ENCODE data around the gene CEP72. TPM values are rescaled to one million over a fixed set of nuclear protein-coding genes. Genes with fewer than 3 reads are reported as not detected.
"Not testable (repeated sequence)": the region's sequence is repeated elsewhere in the genome, so short reads cannot be mapped to it uniquely, and the experiment has no call there.

CEP72 gene
- total RNA-seq, 1 donor from 2014 or later = 32.4 TPM

- no peak overlapping the region for H3K27ac Mint-ChIP-seq
- no peaks in the 10 kb centered on the region for H3K4me1 Mint-ChIP-seq (ENCODE audit: low read depth)
- H3K27me3 Mint-ChIP-seq (ENCODE audit: insufficient read depth) = peaks cover 47% of the 10 kb centered on the region
- DNase-seq (ENCODE audit: low spot score) = no peak
- H3K36me3 Mint-ChIP-seq (ENCODE audit: low read depth) = no peaks in the 10 kb centered on the region
- intact Hi-C loops (cut with micrococcal nuclease) = no loop called here
- H3K9me3 Mint-ChIP-seq = peaks cover 6% of the 10 kb centered on the region
- no peak overlapping the region for H3K4me3 Mint-ChIP-seq
Measured at GRCh38 chr5:592158-592557, 20.0 kb upstream of the CEP72 start.

DNA sequence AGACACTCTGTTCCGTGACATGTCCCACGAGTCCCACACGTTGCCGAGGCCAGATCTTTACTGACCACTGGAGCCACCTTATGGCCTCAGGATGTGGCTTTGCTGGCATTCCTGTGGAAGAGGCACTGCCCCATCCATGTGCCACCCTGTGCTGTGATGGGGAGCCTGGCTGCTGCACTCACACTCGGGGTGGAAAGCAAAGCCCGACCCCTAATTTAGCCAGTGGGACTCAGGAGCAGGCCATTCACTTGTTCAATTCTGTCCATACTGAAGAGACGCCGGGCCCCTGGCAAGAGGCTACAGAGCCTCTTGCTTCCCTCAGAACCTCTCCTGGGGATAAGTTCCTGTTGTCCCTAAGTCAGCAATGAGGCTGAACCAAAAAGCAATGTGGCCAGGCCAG lies 18.6 kb upstream of the CEP72 start:
- no peak overlapping the region for H3K4me3 Mint-ChIP-seq
- intact Hi-C loops (cut with micrococcal nuclease) = no loop called here
- H3K4me1 Mint-ChIP-seq (ENCODE audit: low read depth) = peaks cover 4% of the 10 kb centered on the region
- peaks cover 53% of the 10 kb centered on the region for H3K27me3 Mint-ChIP-seq (ENCODE audit: insufficient read depth)
- no peaks in the 10 kb centered on the region for H3K36me3 Mint-ChIP-seq (ENCODE audit: low read depth)
- DNase-seq (ENCODE audit: low spot score) = no peak
- no peak overlapping the region for H3K27ac Mint-ChIP-seq
- peaks cover 6% of the 10 kb centered on the region for H3K9me3 Mint-ChIP-seq

DNA sequence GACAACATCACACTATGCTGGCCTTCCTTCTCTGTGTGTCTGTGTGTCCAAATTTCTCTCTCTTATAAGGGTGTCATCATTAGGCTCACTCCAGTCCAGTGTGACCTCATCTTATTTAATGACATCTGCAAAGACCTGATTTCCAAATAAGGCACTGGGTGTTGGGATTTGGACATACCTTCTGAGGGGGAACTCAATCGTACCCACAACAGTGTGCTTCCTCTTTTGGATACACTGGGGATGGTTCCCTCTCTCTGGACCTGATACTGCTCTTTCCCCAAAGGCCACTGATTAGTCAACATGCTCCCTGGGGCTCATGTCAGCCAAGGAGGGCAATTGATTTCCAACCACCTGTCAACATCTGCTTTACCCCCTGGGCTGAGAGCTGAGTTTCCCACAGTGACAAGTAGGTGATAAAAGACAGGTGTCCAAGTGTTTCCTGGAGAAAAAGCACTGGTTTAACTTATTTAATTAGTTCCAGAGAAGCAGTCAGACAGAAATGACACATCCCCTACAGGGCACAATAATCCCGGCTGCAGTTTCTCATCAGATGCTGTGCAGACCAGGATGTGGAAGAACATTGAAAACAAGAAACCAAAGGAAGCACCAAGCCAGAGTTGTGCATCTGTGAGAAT lies 17.8 kb upstream of the CEP72 start:
- intact Hi-C loops (cut with micrococcal nuclease) = no loop called here
- H3K4me1 Mint-ChIP-seq (ENCODE audit: low read depth) = peaks cover 5% of the 10 kb centered on the region
- peaks cover 5% of the 10 kb centered on the region for H3K9me3 Mint-ChIP-seq
- no peak overlapping the region for H3K27ac Mint-ChIP-seq
- H3K27me3 Mint-ChIP-seq (ENCODE audit: insufficient read depth) = peaks cover 55% of the 10 kb centered on the region
- H3K4me3 Mint-ChIP-seq = no peak overlapping the region
- no peak for DNase-seq (ENCODE audit: low spot score)
- no peaks in the 10 kb centered on the region for H3K36me3 Mint-ChIP-seq (ENCODE audit: low read depth)

- Mint-ChIP-seq H3K27ac (no peak overlapping the region), H3K4me1 (ENCODE audit: low read depth) (peaks cover 5% of the 10 kb centered on the region), H3K36me3 (ENCODE audit: low read depth) (no peaks in the 10 kb centered on the region), H3K9me3 (no peaks in the 10 kb centered on the region), H3K4me3 (no peak overlapping the region), H3K27me3 (ENCODE audit: insufficient read depth) (peaks cover 56% of the 10 kb centered on the region)
- no peak for DNase-seq (ENCODE audit: low spot score)
- intact Hi-C loops (cut with micrococcal nuclease) = no loop called here
Measured at GRCh38 chr5:595285-595875, 16.8 kb upstream of the CEP72 start.

GRCh38 chr5:597871-598563 lies 14.1 kb upstream of the CEP72 start:
- Mint-ChIP-seq H3K9me3 (no peaks in the 10 kb centered on the region), H3K27ac (no peak overlapping the region), H3K36me3 (ENCODE audit: low read depth) (no peaks in the 10 kb centered on the region), H3K27me3 (ENCODE audit: insufficient read depth) (peaks cover 49% of the 10 kb centered on the region), H3K4me3 (no peak overlapping the region), H3K4me1 (ENCODE audit: low read depth) (peaks cover 5% of the 10 kb centered on the region)
- no peak for DNase-seq (ENCODE audit: low spot score)
- intact Hi-C loops (cut with micrococcal nuclease) = no loop called here

DNA sequence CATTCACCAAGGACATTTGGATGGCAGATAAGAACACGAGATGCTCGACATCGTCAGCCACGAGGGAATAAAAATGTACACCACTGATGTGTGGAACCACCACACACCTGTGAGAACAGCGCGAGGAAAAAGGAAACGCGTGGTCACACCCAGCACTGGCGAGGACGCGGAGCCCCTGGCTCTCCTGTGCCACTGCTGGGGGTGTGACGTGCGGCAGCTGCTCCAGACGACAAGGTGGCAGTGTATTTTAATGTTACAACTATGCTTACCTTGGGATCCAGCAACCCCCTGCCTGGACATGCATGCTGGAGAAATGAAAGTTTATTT lies 13.6 kb upstream of the CEP72 start:
- H3K4me3 Mint-ChIP-seq = no peak overlapping the region
- intact Hi-C loops (cut with micrococcal nuclease) = no loop called here
- no peak overlapping the region for H3K27ac Mint-ChIP-seq
- no peaks in the 10 kb centered on the region for H3K36me3 Mint-ChIP-seq (ENCODE audit: low read depth)
- H3K27me3 Mint-ChIP-seq (ENCODE audit: insufficient read depth) = peaks cover 47% of the 10 kb centered on the region
- peaks cover 5% of the 10 kb centered on the region for H3K4me1 Mint-ChIP-seq (ENCODE audit: low read depth)
- no peak for DNase-seq (ENCODE audit: low spot score)
- H3K9me3 Mint-ChIP-seq = no peaks in the 10 kb centered on the region

DNA sequence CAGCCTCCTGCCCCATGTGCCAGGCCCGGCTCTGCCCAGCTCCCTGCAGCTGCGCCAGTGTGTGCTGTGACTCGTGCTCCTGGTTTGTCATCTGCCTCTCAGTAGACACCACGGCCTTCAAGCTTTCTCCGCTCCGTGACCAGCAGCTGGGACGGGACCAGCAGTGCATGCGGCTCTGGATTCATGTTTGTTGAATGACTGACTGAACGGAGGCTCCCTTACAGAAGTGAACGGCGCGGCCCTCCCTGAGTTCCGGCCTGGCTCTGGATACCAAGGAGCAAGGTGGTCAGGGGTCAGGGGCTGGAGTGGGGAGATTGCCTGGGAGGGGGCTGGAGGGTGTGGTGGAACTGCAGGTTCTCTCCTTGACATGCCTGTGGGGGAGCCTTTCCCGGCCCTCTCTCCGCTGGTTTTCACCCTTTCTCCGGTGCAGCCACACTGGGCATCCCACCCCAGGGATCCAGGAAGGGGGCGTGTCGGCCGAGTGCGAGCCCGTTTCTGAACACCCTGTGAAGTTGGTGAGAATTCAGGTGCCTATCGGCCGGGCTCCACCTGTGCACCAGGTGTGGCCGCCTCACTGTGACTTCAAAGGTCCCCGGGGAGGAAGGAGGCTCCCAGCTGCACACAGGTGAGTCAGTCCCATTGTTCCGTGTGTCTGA lies 11.1 kb upstream of the CEP72 start:
- peaks cover 5% of the 10 kb centered on the region for H3K4me1 Mint-ChIP-seq (ENCODE audit: low read depth)
- DNase-seq (ENCODE audit: low spot score) = no peak
- H3K27ac Mint-ChIP-seq = no peak overlapping the region
- H3K36me3 Mint-ChIP-seq (ENCODE audit: low read depth) = no peaks in the 10 kb centered on the region
- H3K27me3 Mint-ChIP-seq (ENCODE audit: insufficient read depth) = peaks cover 31% of the 10 kb centered on the region
- intact Hi-C loops (cut with micrococcal nuclease) = no loop called here
- no peak overlapping the region for H3K4me3 Mint-ChIP-seq
- H3K9me3 Mint-ChIP-seq = no peaks in the 10 kb centered on the region

GRCh38 chr5:601771-602465 lies 10.2 kb upstream of the CEP72 start:
- Mint-ChIP-seq H3K4me3 (no peak overlapping the region), H3K27me3 (ENCODE audit: insufficient read depth) (peaks cover 22% of the 10 kb centered on the region), H3K4me1 (ENCODE audit: low read depth) (peaks cover 5% of the 10 kb centered on the region), H3K9me3 (no peaks in the 10 kb centered on the region), H3K36me3 (ENCODE audit: low read depth) (no peaks in the 10 kb centered on the region), H3K27ac (no peak overlapping the region)
- no peak for DNase-seq (ENCODE audit: low spot score)
- intact Hi-C loops (cut with micrococcal nuclease) = no loop called here

DNA sequence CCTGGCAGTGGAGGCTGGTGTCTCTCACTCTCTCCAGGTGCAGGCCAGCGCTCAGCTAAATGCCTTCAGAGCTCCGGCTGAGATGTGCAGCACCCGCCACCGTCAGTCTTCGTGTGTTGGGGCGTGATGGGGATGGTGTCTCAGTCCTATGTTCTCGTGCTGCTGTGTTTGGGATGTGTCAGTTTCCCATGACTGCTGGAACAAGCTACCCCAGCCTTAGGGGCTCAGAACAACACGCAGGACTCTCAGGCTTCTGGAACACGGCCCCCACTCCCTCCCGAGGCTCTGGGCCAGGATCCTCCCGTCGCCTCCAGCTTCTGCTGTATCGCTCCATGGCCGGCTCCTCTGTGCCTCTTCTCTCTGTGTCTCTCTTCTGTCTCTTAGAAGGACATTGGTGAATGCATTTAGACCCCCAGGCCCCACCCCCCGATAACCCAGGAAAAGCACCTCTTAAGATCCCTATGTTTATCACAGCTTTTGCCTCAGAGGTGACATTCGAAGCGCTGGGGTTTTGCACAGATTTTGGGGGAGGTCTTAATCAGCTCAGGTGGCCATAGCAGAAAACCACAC lies 9.6 kb upstream of the CEP72 start:
- Mint-ChIP-seq H3K27ac (no peak overlapping the region), H3K27me3 (ENCODE audit: insufficient read depth) (peaks cover 17% of the 10 kb centered on the region), H3K9me3 (no peaks in the 10 kb centered on the region), H3K36me3 (ENCODE audit: low read depth) (no peaks in the 10 kb centered on the region), H3K4me1 (ENCODE audit: low read depth) (peaks cover 10% of the 10 kb centered on the region), H3K4me3 (no peak overlapping the region)
- intact Hi-C loops (cut with micrococcal nuclease) = no loop called here
- DNase-seq (ENCODE audit: low spot score) = no peak

DNA sequence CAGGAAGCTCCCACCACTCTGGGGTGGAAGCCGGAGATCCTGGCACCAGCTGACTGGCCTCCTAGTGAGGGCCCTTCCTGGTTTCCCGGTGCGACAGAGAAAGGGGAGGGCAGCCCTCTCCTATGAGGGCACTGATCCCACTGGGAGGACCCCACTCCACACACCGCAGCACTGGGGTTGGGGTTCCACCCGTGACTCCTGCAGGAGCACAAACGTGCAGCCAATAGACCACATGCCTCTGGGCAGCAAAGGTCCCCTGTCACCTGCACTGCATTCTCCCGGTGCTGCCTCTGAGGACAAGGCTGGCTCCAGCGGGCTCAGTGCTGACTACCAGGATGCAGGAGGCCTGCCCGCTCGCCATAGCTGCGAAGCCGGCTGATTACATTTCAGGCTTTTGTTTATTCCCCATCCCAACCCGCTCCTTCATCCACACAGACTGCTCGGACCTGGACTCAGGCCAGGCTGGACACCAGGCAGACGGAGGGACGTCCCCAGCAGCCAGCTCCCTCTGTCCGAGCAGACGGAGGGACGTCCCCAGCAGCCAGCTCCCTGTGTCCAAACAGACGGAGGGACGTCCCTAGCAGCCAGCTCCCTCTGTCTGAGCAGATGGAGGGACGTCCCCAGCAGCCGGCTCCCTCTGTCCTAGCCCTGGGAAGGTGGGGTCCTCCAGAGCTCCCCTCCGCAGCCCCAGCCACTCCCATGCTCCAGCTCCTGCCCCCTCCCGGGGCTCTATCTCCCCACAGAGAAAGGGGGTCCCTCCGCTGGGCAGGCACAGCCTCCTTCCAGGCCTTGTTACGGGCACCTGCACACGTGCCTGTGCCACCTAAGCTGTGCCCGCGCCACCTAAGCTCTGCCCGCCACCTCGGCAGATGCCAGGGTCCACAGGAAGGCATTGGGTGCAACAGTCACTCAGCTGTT lies 8.8 kb upstream of the CEP72 start:
- H3K27ac Mint-ChIP-seq = no peak overlapping the region
- intact Hi-C loops (cut with micrococcal nuclease) = no loop called here
- H3K9me3 Mint-ChIP-seq = no peaks in the 10 kb centered on the region
- H3K27me3 Mint-ChIP-seq (ENCODE audit: insufficient read depth) = peaks cover 14% of the 10 kb centered on the region
- H3K36me3 Mint-ChIP-seq (ENCODE audit: low read depth) = no peaks in the 10 kb centered on the region
- no peak for DNase-seq (ENCODE audit: low spot score)
- H3K4me1 Mint-ChIP-seq (ENCODE audit: low read depth) = peaks cover 12% of the 10 kb centered on the region
- no peak overlapping the region for H3K4me3 Mint-ChIP-seq

GRCh38 chr5:604391-604831 lies 7.7 kb upstream of the CEP72 start:
- H3K4me3 Mint-ChIP-seq = no peak overlapping the region
- DNase-seq (ENCODE audit: low spot score) = no peak
- intact Hi-C loops (cut with micrococcal nuclease) = no loop called here
- H3K27ac Mint-ChIP-seq = no peak overlapping the region
- peaks cover 11% of the 10 kb centered on the region for H3K27me3 Mint-ChIP-seq (ENCODE audit: insufficient read depth)
- no peaks in the 10 kb centered on the region for H3K9me3 Mint-ChIP-seq
- no peaks in the 10 kb centered on the region for H3K36me3 Mint-ChIP-seq (ENCODE audit: low read depth)
- H3K4me1 Mint-ChIP-seq (ENCODE audit: low read depth) = peaks cover 10% of the 10 kb centered on the region

GRCh38 chr5:605090-605489 lies 7.0 kb upstream of the CEP72 start:
- H3K27ac Mint-ChIP-seq; H3K9me3 Mint-ChIP-seq; H3K4me3 Mint-ChIP-seq; H3K4me1 Mint-ChIP-seq (ENCODE audit: low read depth); intact Hi-C loops (cut with micrococcal nuclease); H3K36me3 Mint-ChIP-seq (ENCODE audit: low read depth); H3K27me3 Mint-ChIP-seq (ENCODE audit: insufficient read depth); DNase-seq (ENCODE audit: low spot score): not testable (repeated sequence)

Data from activated T-helper 1 cell treated with anti-CD3 and anti-CD28 coated beads, Interleukin-12 subunit alpha, Interleukin-12 subunit beta, Interleukin-2, Interleukin-4 antibody, amounts not matched to agents 30 ng/mL and 10 ng/mL and 1 ng/mL, durations not matched to agents 14 hours and 24 hours and 36 hours (primary cell).